H9 (cell line): ENCODE measurements around the gene TMEM120A. TPM values are rescaled to one million over a fixed set of nuclear protein-coding genes. Genes with fewer than 3 reads are reported as not detected.

ENCODE experiments used
- DNase-seq: peaks from one replicate; pipeline ENCODE4 v3.0.0-alpha.2; 2017
- H2AFZ ChIP-seq: one replicate; pipeline ENCODE4 v1.6.1; 2013; ENCODE audit warnings: mild to moderate bottlenecking, low read length, control low read depth, moderate library complexity
- H2AK5ac ChIP-seq: 2 replicates; pipeline ENCODE4 v1.6.1; 2013; ENCODE audit warnings: low read length, control low read depth, mixed read lengths; ENCODE audit not compliant: insufficient read length
- H2BK120ac ChIP-seq: one replicate; pipeline ENCODE4 v1.6.1; 2013; ENCODE audit warnings: low read depth, mild to moderate bottlenecking, low read length, control low read depth, inconsistent platforms; ENCODE audit not compliant: poor library complexity, severe bottlenecking
- H2BK12ac ChIP-seq: 2 replicates; pipeline ENCODE4 v1.6.1; 2013; ENCODE audit warnings: low read length, control low read depth, mixed read lengths, low read depth; ENCODE audit not compliant: insufficient read length
- H2BK15ac ChIP-seq: 2 replicates; pipeline ENCODE4 v1.6.1; 2013; ENCODE audit warnings: low read depth, low read length, control low read depth
- H2BK20ac ChIP-seq: one replicate; pipeline ENCODE4 v1.6.1; 2013; ENCODE audit warnings: low read depth, mild to moderate bottlenecking, low read length, control low read depth, inconsistent platforms; ENCODE audit not compliant: poor library complexity, severe bottlenecking
- H2BK5ac ChIP-seq: 2 replicates; pipeline ENCODE4 v1.6.1; 2013; ENCODE audit warnings: low read length, control low read depth, mixed read lengths; ENCODE audit not compliant: insufficient read length
- H3K14ac ChIP-seq: 2 replicates; pipeline ENCODE4 v1.6.1; 2013; ENCODE audit warnings: low read length, control low read depth; ENCODE audit not compliant: insufficient read depth
- H3K18ac ChIP-seq: 2 replicates; pipeline ENCODE4 v1.6.1; 2013; ENCODE audit warnings: low read depth, mild to moderate bottlenecking, mixed read lengths, low read length, control low read depth; ENCODE audit not compliant: insufficient read length
- H3K23ac ChIP-seq: 2 replicates; pipeline ENCODE4 v1.6.1; 2013; ENCODE audit warnings: low read length, control low read depth, mixed read lengths, low read depth; ENCODE audit not compliant: insufficient read length
- H3K23me2 ChIP-seq: 2 replicates; pipeline ENCODE4 v1.6.1; 2013; ENCODE audit warnings: low read depth, mild to moderate bottlenecking, mixed read lengths, low read length, control low read depth; ENCODE audit not compliant: insufficient read length, poor library complexity, severe bottlenecking
- H3K27ac ChIP-seq: 2 replicates; pipeline ENCODE4 v1.5.1; 2013; ENCODE audit warnings: low read length, control low read depth, mixed read lengths, low read depth; ENCODE audit not compliant: insufficient read length
- H3K27me3 ChIP-seq: 2 replicates; pipeline ENCODE4 v1.6.1; 2013; ENCODE audit warnings: low read length, control low read depth, inconsistent platforms; ENCODE audit not compliant: insufficient read depth
- H3K4ac ChIP-seq: 2 replicates; pipeline ENCODE4 v1.6.1; 2013; ENCODE audit warnings: low read depth, mild to moderate bottlenecking, control low read depth, inconsistent platforms, low read length, moderate library complexity
- H3K4me1 ChIP-seq: 2 replicates; pipeline ENCODE4 v1.6.1; 2013; ENCODE audit warnings: low read length, control low read depth, inconsistent platforms; ENCODE audit not compliant: insufficient read depth
- H3K4me2 ChIP-seq: 2 replicates; pipeline ENCODE4 v1.6.1; 2013; ENCODE audit warnings: low read length, control low read depth, mixed read lengths; ENCODE audit not compliant: insufficient read length, insufficient read depth
- H3K56ac ChIP-seq: 2 replicates; pipeline ENCODE4 v1.6.1; 2013; ENCODE audit warnings: low read depth, mild to moderate bottlenecking, mixed read lengths, low read length, control low read depth; ENCODE audit not compliant: insufficient read length
- H3K79me1 ChIP-seq: 2 replicates; pipeline ENCODE4 v1.6.1; 2013; ENCODE audit warnings: low read depth, mild to moderate bottlenecking, moderate library complexity, low read length, control low read depth, inconsistent platforms; ENCODE audit not compliant: insufficient read depth, poor library complexity, severe bottlenecking
- H3K79me2 ChIP-seq: 2 replicates; pipeline ENCODE4 v1.6.1; 2013; ENCODE audit warnings: low read length, control low read depth, inconsistent platforms; ENCODE audit not compliant: insufficient read depth
- H3K9ac ChIP-seq: 2 replicates; pipeline ENCODE4 v1.6.1; 2013; ENCODE audit warnings: low read length, control low read depth, mixed read lengths; ENCODE audit not compliant: insufficient read length; ENCODE audit errors: extremely low read depth
- H3K9me3 ChIP-seq: one replicate; pipeline ENCODE4 v1.6.1; 2013; ENCODE audit warnings: low read depth, low read length, inconsistent platforms; ENCODE audit not compliant: control insufficient read depth
- H3T11ph ChIP-seq: one replicate; pipeline ENCODE4 v1.6.1; 2013; ENCODE audit warnings: mild to moderate bottlenecking, low read length, control low read depth, inconsistent platforms
- H4K20me1 ChIP-seq: one replicate; pipeline ENCODE4 v1.6.1; 2013; ENCODE audit not compliant: control insufficient read depth, insufficient read length, insufficient read depth
- H4K5ac ChIP-seq: 2 replicates; pipeline ENCODE4 v1.6.1; 2013; ENCODE audit warnings: low read depth, mild to moderate bottlenecking, mixed read lengths, low read length, control low read depth; ENCODE audit not compliant: insufficient read length
- H4K8ac ChIP-seq: replicated peaks from 2 replicates; pipeline ENCODE4 v1.6.1; 2013; ENCODE audit warnings: low read length, control low read depth, mixed read lengths, low read depth; ENCODE audit not compliant: insufficient read length
- H4K91ac ChIP-seq: 2 replicates; pipeline ENCODE4 v1.6.1; 2013; ENCODE audit warnings: low read depth, mild to moderate bottlenecking, moderate library complexity, mixed read lengths, low read length, control low read depth; ENCODE audit not compliant: insufficient read length
- H3K27ac Mint-ChIP-seq, 3 experiments: 2 replicates in 2 of 3; 3 replicates in 1 of 3; pipeline ENCODE4 v1.8.0; 2020 to 2021; ENCODE audit warnings: mixed read lengths in 3 of 3, mild to moderate bottlenecking in 1 of 3, moderate library complexity in 1 of 3
- H3K27me3 Mint-ChIP-seq: 2 replicates; pipeline ENCODE4 v1.8.0; 2021; ENCODE audit warnings: low read depth, mild to moderate bottlenecking, moderate library complexity, mixed read lengths
- H3K36me3 Mint-ChIP-seq, 3 experiments: 2 replicates in 2 of 3; 3 replicates in 1 of 3; pipeline ENCODE4 v1.8.0; 2020 to 2021; ENCODE audit warnings: low read depth in 3 of 3, mixed read lengths in 3 of 3; ENCODE audit not compliant: insufficient read depth in 1 of 3
- H3K4me1 Mint-ChIP-seq, 2 experiments: 2 replicates each; pipeline ENCODE4 v1.8.0; 2020; ENCODE audit warnings: mixed read lengths in 2 of 2
- H3K4me3 Mint-ChIP-seq, 2 experiments: 2 replicates in 1 of 2; 3 replicates in 1 of 2; pipeline ENCODE4 v1.8.0; 2020 to 2021; ENCODE audit warnings: mild to moderate bottlenecking in 2 of 2, mixed read lengths in 2 of 2, moderate library complexity in 1 of 2
- H3K9me3 Mint-ChIP-seq, 2 experiments: 2 replicates in 1 of 2; 3 replicates in 1 of 2; pipeline ENCODE4 v1.8.0; 2020; ENCODE audit warnings: mild to moderate bottlenecking in 2 of 2, mixed read lengths in 2 of 2, moderate library complexity in 1 of 2
- CTCF ChIP-seq: fragments of 200-600 bp; sonication (generic); conservative IDR thresholded peaks from 3 replicates; pipeline ENCODE4 v1.8.0; 2021; ENCODE audit warnings: antibody characterized with exemption, mild to moderate bottlenecking
- WGBS: extraction: QIAGEN DNeasy Blood & Tissue Kit; methylation state at CpG from one replicate; pipeline ENCODE4 v1.1.7; 2013; ENCODE audit warnings: missing lambda C conversion rate, low lambda C conversion rate, mixed read lengths; ENCODE audit not compliant: insufficient read length; ENCODE audit errors: extremely low coverage; 5-methylcytosine and 5-hydroxymethylcytosine counted together
- total RNA-seq: library from RNA; stranded (reverse); gene quantifications from 2 replicates; pipeline ENCODE4 v1.2.1, GENCODE V29; 2021

Gene TMEM120A
- total RNA-seq, 1 experiment from 2014 or later: 30.0 TPM

GRCh38 chr7:76031964-76032363, 37.6 kb upstream of the TMEM120A start:
- Histone ChIP-seq H3K56ac (no peak overlapping the region), H3K79me1 (no peaks in the 10 kb centered on the region), H2AK5ac (no peak overlapping the region), H2BK20ac (no peak overlapping the region), H4K5ac (no peak overlapping the region), H3K23ac (no peak overlapping the region), H4K8ac (no peak overlapping the region), H2BK12ac (no peak overlapping the region), H2AFZ (no peak overlapping the region), H3K79me2 (no peaks in the 10 kb centered on the region), H3K4me2 (no peak overlapping the region), H3K4me1 (0 out of 2 replicates have a peak, but pooled peaks cover 3% of the 10 kb centered on the region), H3K9ac (no peak overlapping the region), H4K91ac (no peak overlapping the region), H3K14ac (no peak overlapping the region), H3K27me3 (no peaks in the 10 kb centered on the region), H3T11ph (no peak overlapping the region), H2BK120ac (no peak overlapping the region), H3K27ac (no peak overlapping the region), H2BK5ac (no peak overlapping the region), H2BK15ac (no peak overlapping the region), H3K9me3 (no peaks in the 10 kb centered on the region), H3K18ac (no peak overlapping the region), H3K4ac (no peak overlapping the region), H3K23me2 (no peaks in the 10 kb centered on the region), H4K20me1 (no peaks in the 10 kb centered on the region)
- Mint-ChIP-seq H3K4me1 (no peaks in the 10 kb centered on the region; a peak in 1 of 4 replicates), H3K27me3 (no peaks in the 10 kb centered on the region), H3K4me3 (no peak overlapping the region), H3K36me3 (peaks cover 10 to 22% (median 20%) of the 10 kb centered on the region in 3 experiments; a peak in 6 of 7 replicates), H3K27ac (no peak overlapping the region), H3K9me3 (peaks cover 0 to 4% of the 10 kb centered on the region in 2 experiments; a peak in 1 of 5 replicates)
- no peak for DNase-seq
- no peak for TF ChIP-seq CTCF
- WGBS: no CpG with 5 or more reads among the region's 1 CpG
